Measurements from ENCODE around the gene TTC6.

The TTC6 gene

GRCh38 chr14:37597914-37598746 is 2.7 kb downstream of the TTC6 start:
- DNase-seq (ENCODE audit: low read depth), result no peak

GRCh38 chr14:37598747-37599506 is 3.5 kb downstream of the TTC6 start:
- no peak for DNase-seq (ENCODE audit: low read depth)

GRCh38 chr14:37599507-37600368 is 4.3 kb downstream of the TTC6 start:
- no peak for DNase-seq (ENCODE audit: low read depth)

- DNase-seq (ENCODE audit: low read depth), result no peak
Observed at GRCh38 chr14:37600880-37601741, 5.7 kb downstream of the TTC6 start.

GRCh38 chr14:37601865-37602264 is 6.4 kb downstream of the TTC6 start:
- DNase-seq (ENCODE audit: low read depth), result no peak

- DNase-seq (ENCODE audit: low read depth), result no peak
Observed at GRCh38 chr14:37602605-37603453, 7.4 kb downstream of the TTC6 start.

- DNase-seq (ENCODE audit: low read depth), result no peak
Observed at GRCh38 chr14:37603688-37604251, 8.3 kb downstream of the TTC6 start.

GRCh38 chr14:37606678-37607077 is 11.2 kb downstream of the TTC6 start:
- DNase-seq (ENCODE audit: low read depth), result no peak

GRCh38 chr14:37608649-37609048 is 13.2 kb downstream of the TTC6 start:
- DNase-seq (ENCODE audit: low read depth), result no peak

GRCh38 chr14:37610945-37611523 is 15.6 kb downstream of the TTC6 start:
- no peak for DNase-seq (ENCODE audit: low read depth)

GRCh38 chr14:37615582-37616289 is 20.3 kb downstream of the TTC6 start:
- DNase-seq (ENCODE audit: low read depth), result no peak

- DNase-seq (ENCODE audit: low read depth), result no peak
Observed at GRCh38 chr14:37616853-37617252, 21.4 kb downstream of the TTC6 start.

- no peak for DNase-seq (ENCODE audit: low read depth)
Observed at GRCh38 chr14:37617864-37618365, 22.5 kb downstream of the TTC6 start.

- no peak for DNase-seq (ENCODE audit: low read depth)
Observed at GRCh38 chr14:37618498-37619028, 23.1 kb downstream of the TTC6 start.

GRCh38 chr14:37620856-37621255 is 25.4 kb downstream of the TTC6 start:
- no peak for DNase-seq (ENCODE audit: low read depth)

GRCh38 chr14:37622231-37622923 is 26.9 kb downstream of the TTC6 start:
- no peak for DNase-seq (ENCODE audit: low read depth)

GRCh38 chr14:37623426-37623951 is 28.1 kb downstream of the TTC6 start:
- DNase-seq (ENCODE audit: low read depth), result no peak

GRCh38 chr14:37623971-37624370 is 28.5 kb downstream of the TTC6 start:
- DNase-seq (ENCODE audit: low read depth), result no peak
